Measurements from ENCODE around the gene OLFML1.

- TF ChIP-seq CTCF (IDR thresholded peaks at IDR 0.05), result no peak
- TF ChIP-seq POLR2AphosphoS5 (IDR thresholded peaks at IDR 0.05), result no peak
Observed at GRCh38 chr11:7551571-7551970, 66.3 kb downstream of the OLFML1 start.
